HUES48 (cell line): ENCODE measurements around the gene KCNA1.
A peak's percentile ranks its signal among the peaks of the same experiment; 100 is the strongest.

ENCODE experiments used
- H3K27ac ChIP-seq: one replicate; pipeline ENCODE4 v1.7.0; 2013; ENCODE audit warnings: low read depth, low read length, inconsistent platforms
- H3K27me3 ChIP-seq: 2 replicates; pipeline ENCODE4 v1.6.1; 2013; ENCODE audit warnings: mild to moderate bottlenecking, low read length; ENCODE audit not compliant: control insufficient read depth, insufficient read depth
- H3K36me3 ChIP-seq: 2 replicates; pipeline ENCODE4 v1.6.1; 2013; ENCODE audit warnings: low read length; ENCODE audit not compliant: control insufficient read depth, insufficient read depth
- H3K4me1 ChIP-seq: 2 replicates; pipeline ENCODE4 v1.6.1; 2013; ENCODE audit warnings: mild to moderate bottlenecking, low read length; ENCODE audit not compliant: control insufficient read depth, insufficient read depth
- H3K4me3 ChIP-seq: 2 replicates; pipeline ENCODE4 v1.5.1; 2013; ENCODE audit warnings: mild to moderate bottlenecking, low read depth, low read length
- H3K9ac ChIP-seq: 2 replicates; pipeline ENCODE4 v1.6.1; 2013; ENCODE audit warnings: mild to moderate bottlenecking, low read depth, low read length, moderate library complexity
- H3K9me3 ChIP-seq: 2 replicates; pipeline ENCODE4 v1.6.1; 2013; ENCODE audit warnings: low read length; ENCODE audit not compliant: control insufficient read depth, insufficient read depth

The KCNA1 gene

DNA sequence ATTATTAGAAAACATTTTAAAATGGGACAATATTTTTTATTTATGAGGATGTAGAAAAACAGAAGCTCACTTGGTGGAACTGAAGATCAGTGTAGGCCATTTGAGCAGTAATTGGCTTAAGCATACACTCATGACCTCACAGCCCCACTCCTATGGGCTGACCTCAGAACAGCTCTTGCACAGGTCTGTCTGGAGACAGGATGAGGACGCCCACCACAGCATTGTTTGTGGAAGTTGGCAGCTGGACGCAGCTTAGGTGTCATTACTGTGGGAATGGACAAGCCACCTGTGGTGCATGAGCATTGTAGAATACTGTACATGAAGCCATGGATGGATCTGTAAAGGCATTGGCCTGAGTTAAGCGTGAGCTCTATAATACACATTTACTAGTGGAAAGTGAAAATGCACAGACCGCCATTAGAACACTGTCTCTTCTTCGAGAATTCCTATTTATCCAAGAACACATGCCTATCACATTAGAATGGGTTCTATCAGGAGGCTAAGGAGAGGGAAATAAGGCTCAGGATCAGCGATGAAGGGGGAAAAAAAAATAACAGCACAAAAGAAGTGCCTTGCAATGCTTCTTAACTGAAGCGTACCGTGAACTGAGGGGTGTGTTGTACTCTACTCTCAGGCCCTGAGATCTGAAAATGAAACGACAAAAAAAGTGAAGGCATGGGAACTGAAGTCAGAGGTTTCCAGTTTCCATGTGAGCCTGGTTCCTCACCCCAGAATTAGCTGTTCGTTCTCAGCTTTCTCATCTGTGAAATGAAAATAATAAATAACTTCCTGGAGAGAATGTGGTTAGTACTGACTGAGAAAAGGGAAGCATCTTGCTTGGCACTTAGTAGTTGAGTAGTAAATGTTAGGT, 33.6 kb downstream of the KCNA1 start:
- Histone ChIP-seq H3K27me3 (no peaks in the 10 kb centered on the region), H3K9me3 (no peaks in the 10 kb centered on the region), H3K4me3 (no peak overlapping the region), H3K36me3 (no peaks in the 10 kb centered on the region), H3K9ac (no peak overlapping the region), H3K27ac (no peak overlapping the region), H3K4me1 (no peaks in the 10 kb centered on the region)

DNA sequence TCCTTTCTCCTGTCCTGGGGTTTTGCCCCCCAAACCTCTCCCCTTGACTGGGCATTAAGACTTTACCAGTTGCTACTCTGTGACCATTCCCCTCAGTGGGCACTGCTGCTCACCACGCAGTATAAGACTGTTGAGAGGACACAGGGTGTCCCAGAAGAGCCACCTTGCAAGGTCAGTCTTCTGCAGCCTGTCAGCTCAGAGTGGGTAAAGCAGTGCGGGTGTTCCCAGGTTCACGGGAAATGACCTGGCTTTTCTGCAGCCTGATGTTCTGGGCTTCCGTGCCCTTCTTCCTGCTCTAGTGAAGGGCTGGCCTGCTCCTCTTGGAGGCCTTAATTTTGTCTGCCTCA, 34.2 kb downstream of the KCNA1 start:
- no peak overlapping the region for H3K27ac ChIP-seq
- H3K9ac ChIP-seq: no peak overlapping the region
- no peak overlapping the region for H3K4me3 ChIP-seq
- no peaks in the 10 kb centered on the region for H3K4me1 ChIP-seq
- no peaks in the 10 kb centered on the region for H3K27me3 ChIP-seq
- no peaks in the 10 kb centered on the region for H3K36me3 ChIP-seq
- no peaks in the 10 kb centered on the region for H3K9me3 ChIP-seq

DNA sequence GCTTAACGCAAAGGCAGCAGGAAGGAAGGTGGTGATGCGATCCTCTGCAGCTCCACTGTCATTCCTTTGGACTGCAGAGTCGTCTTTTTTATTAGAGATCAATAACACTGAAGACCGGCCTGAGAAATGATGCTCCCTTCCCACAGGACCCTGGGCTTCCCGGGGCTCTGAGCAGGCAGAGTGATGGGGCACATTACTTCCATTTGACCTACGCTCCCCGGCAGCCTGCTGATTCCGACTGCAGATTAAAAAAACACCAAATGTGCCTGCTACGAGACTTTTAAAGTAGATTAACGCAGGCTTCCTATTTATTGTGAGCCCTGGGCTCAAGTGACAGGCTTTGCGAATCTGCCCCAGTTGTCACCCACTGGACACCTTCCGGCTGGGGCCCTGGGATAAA, 37.5 kb downstream of the KCNA1 start:
- H3K9me3 ChIP-seq: no peaks in the 10 kb centered on the region
- no peak overlapping the region for H3K4me3 ChIP-seq
- H3K9ac ChIP-seq: no peak overlapping the region
- H3K4me1 ChIP-seq: no peaks in the 10 kb centered on the region
- no peak overlapping the region for H3K27ac ChIP-seq
- H3K27me3 ChIP-seq: peaks cover 9% of the 10 kb centered on the region; the same call in 1 of the 2 replicates
- no peaks in the 10 kb centered on the region for H3K36me3 ChIP-seq

DNA sequence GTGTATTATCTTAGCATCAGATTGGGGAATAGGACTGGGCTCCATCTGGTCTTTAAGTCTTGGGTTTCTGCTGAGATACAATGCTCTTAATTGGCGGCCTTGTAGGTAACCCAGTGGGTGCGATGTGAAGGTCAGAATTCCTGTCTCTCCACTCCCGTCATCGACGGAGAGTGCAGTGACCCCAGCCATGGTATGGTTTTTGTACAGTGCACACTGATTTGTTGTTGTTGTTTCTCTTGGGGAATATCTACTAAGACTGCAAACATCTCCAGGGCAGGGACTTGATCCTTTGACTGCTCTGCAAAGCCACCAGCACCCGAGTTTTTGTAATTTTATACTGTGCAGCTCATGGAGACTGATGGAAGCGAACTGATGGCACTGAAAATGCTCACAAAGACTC, 41.4 kb downstream of the KCNA1 start:
- Histone ChIP-seq H3K27me3 (peaks cover 39% of the 10 kb centered on the region), H3K27ac (no peak overlapping the region), H3K9ac (no peak overlapping the region), H3K4me1 (peaks cover 2% of the 10 kb centered on the region; the same call in 1 of the 2 replicates), H3K4me3 (no peak overlapping the region), H3K36me3 (no peaks in the 10 kb centered on the region), H3K9me3 (no peaks in the 10 kb centered on the region)

DNA sequence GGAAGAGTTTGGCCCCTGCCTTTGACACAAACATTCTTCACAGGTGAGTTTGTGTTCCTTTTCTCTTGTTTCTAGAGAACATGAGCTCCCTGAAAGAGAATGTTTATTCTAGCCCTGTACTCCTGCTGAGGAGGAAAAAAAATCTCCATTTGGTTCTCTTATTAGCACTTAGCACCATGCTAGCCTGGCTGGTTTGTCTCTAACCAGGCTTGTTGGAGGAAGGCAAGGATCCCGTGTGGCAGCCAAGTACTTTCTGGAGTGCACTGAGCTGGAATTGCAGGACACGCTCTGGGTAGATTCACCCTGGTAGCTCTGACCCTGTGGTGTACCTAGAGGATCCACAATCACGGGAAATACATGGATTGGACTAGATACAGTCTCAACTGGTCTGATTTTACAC, 41.9 kb downstream of the KCNA1 start:
- Histone ChIP-seq H3K27me3 (peaks cover 39% of the 10 kb centered on the region), H3K9ac (no peak overlapping the region), H3K4me1 (peaks cover 6% of the 10 kb centered on the region; the same call in 1 of the 2 replicates)

DNA sequence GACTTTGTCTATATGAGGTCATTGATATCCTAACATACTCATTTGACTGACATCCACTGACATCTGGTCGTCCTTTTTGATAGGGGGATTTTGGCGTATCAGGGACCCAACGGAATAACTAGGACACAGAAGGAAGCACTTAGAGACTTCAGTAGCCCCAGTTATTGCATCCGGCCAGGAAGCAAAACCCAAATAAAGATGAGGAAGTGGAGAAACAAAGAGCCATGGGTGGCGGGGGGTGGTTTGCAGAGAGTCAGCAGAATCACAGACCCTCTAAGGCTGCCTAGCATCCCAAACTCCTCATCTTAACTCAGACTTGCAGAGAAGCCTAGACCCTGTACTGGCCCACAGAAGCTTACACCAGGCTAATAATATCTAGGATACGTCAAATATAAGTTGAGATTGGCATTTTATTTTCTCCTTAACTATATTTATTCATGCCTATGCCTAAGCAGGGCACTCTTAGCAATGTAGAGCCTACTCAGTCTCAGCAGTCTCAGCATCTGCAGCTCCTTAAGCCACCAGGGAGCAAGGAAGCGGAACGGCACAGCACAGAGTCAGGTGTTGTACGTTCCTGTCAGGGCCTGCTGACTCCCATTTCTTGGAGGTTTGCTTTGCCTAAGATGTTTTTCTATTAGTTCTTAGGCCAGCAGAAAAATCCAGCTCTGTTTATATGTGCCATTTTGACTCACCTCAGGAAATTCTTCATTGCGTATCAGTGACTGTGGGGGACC, 45.1 kb downstream of the KCNA1 start:
- no peaks in the 10 kb centered on the region for H3K9me3 ChIP-seq
- no peak overlapping the region for H3K27ac ChIP-seq
- H3K9ac ChIP-seq: no peak overlapping the region
- H3K4me3 ChIP-seq: no peak overlapping the region
- peaks cover 39% of the 10 kb centered on the region for H3K27me3 ChIP-seq
- H3K36me3 ChIP-seq: no peaks in the 10 kb centered on the region
- peaks cover 6% of the 10 kb centered on the region; the same call in 1 of the 2 replicates for H3K4me1 ChIP-seq

More for the DNA sequence above, 41.9 kb downstream of the KCNA1 start:
- Histone ChIP-seq H3K4me3 (no peak overlapping the region), H3K27ac (no peak overlapping the region), H3K36me3 (no peaks in the 10 kb centered on the region), H3K9me3 (no peaks in the 10 kb centered on the region)

DNA sequence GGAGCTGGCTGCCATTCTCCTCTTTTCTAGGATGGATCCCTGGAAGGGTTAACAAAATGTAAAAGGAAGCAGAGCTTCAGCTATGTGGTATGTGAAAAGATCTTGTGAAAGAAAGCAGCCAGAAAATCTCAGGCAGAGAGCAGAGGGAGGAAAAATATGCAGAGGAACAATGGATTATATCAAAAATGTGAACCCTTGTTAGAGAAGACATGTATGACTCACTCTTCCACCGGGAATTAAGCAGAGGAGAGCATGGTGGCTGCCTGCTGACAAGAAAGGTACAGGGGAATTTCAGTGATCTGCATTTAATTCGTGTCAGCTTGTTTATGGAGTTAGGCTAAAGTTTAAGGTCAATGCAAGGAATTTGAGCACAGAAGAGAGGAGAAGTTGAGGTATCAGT, 46.3 kb downstream of the KCNA1 start:
- Histone ChIP-seq H3K4me1 (peaks cover 6% of the 10 kb centered on the region; the same call in 1 of the 2 replicates), H3K27ac (peak overlapping the region; percentile 26), H3K27me3 (peaks cover 36% of the 10 kb centered on the region), H3K36me3 (no peaks in the 10 kb centered on the region), H3K9ac (no peak overlapping the region), H3K9me3 (no peaks in the 10 kb centered on the region), H3K4me3 (no peak overlapping the region)

DNA sequence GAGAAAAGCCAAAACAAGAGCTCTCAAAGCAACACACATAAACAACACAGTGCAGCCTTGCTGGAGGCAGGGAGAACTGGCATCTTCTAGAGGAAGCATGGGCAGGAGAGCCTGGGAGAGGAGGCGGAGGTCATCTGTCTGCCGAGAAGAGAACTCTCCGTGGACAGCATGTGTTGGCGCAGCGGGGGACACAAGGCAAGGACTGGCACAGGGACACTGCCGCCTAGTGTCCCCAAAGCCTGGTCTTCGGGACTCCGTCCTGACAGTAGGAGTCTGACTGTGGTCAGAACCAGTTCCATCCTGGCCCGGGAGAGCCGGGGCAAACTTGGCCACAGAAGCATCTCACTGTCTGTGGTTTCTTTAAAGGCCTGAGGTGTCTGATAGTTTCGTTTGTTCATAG, 47.3 kb downstream of the KCNA1 start:
- Histone ChIP-seq H3K4me1 (peaks cover 6% of the 10 kb centered on the region; the same call in 1 of the 2 replicates), H3K27me3 (peaks cover 32% of the 10 kb centered on the region), H3K36me3 (no peaks in the 10 kb centered on the region), H3K27ac (no peak overlapping the region), H3K9ac (no peak overlapping the region), H3K9me3 (no peaks in the 10 kb centered on the region), H3K4me3 (no peak overlapping the region)

DNA sequence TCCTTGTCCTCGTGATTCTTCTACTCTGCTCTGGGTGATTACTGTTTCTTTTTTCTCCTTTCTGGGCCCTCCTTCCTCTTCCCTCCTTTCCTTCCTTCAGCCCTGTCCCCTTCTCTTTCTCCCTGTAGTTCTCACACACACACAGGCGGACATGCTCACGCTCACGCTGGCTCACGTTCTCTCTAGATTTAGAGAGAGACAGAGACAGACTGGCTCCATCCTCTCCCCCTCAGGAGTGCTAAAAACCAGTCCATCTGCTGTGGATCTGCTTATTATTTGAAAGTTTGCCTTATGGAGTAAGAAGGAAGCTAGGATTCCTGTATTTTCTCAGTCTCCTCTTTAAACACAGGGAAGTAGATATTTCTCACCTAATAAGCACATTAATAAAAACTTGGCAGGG, 48.1 kb downstream of the KCNA1 start:
- H3K9me3 ChIP-seq: no peaks in the 10 kb centered on the region
- H3K36me3 ChIP-seq: no peaks in the 10 kb centered on the region
- peaks cover 6% of the 10 kb centered on the region; the same call in 1 of the 2 replicates for H3K4me1 ChIP-seq
- peaks cover 25% of the 10 kb centered on the region for H3K27me3 ChIP-seq
- no peak overlapping the region for H3K9ac ChIP-seq
- H3K27ac ChIP-seq: no peak overlapping the region
- H3K4me3 ChIP-seq: no peak overlapping the region

DNA sequence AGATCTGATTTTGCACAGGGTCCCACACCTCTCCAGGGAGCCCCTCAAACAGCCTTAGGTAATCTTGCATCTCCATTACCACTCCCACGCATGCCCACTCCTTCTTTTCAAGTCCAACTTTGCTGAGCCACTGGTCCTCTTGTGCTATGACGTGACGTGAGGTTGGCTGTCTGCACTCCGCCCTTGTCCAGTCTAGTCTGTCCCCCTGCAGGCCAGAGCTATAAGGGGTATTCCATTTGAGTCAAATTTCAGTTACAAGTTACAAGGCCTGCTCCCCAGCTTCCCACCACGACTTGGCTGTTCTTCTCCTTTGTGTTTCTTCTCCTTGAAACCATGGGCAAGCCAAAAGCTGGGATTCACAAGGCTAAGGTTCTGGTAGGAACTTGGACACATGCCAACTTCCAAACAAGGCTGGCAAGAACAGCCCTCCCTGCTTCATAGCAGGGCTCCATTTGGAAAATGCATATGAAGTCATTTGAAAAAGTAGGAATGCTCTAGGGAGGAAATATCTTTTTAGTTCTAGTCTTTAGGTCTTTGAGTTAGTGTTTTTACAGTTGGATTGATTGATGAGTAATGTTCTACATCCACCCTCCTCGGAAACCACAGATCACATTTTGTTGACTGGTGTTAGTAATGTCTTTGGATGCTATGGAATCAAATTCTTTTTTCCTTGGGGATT, 49.1 kb downstream of the KCNA1 start:
- H3K9me3 ChIP-seq: no peaks in the 10 kb centered on the region
- no peak overlapping the region for H3K4me3 ChIP-seq
- peaks cover 14% of the 10 kb centered on the region; the same call in 1 of the 2 replicates for H3K27me3 ChIP-seq
- no peaks in the 10 kb centered on the region for H3K36me3 ChIP-seq
- H3K4me1 ChIP-seq: peaks cover 6% of the 10 kb centered on the region; the same call in 1 of the 2 replicates
- no peak overlapping the region for H3K27ac ChIP-seq
- no peak overlapping the region for H3K9ac ChIP-seq
